GM12874 (cell line): Measurements from ENCODE around the gene IL10RB.

ENCODE experiments used
- CTCF ChIP-seq: IDR thresholded peaks from 2 replicates; pipeline ENCODE4 v1.5.1; 2011; ENCODE audit warnings: low read depth, mild to moderate bottlenecking, control low read depth, low read length, moderate library complexity; ENCODE audit not compliant: insufficient read depth

Gene IL10RB

GRCh38 chr21:33273044-33273443, 6.9 kb downstream of the IL10RB start:
- no peak for TF ChIP-seq CTCF

DNA sequence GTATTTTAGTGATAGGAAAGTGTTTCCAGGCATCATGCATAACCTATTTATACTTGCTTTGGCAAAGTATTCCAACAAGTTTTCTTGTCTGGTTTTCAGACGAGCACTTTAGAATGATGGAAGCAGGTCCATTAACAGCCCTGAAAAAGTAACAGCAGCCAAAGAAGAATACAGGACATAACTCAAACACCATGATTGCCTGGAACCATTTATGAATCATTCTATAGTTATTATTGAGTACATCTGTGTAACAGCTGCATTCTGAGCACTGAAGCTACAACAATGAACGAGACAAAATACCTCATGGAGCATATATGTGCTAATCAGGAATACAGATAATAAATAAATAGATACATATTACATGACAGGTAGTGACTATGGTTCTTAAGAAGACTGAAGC, 12.6 kb downstream of the IL10RB start:
- TF ChIP-seq CTCF: no peak

DNA sequence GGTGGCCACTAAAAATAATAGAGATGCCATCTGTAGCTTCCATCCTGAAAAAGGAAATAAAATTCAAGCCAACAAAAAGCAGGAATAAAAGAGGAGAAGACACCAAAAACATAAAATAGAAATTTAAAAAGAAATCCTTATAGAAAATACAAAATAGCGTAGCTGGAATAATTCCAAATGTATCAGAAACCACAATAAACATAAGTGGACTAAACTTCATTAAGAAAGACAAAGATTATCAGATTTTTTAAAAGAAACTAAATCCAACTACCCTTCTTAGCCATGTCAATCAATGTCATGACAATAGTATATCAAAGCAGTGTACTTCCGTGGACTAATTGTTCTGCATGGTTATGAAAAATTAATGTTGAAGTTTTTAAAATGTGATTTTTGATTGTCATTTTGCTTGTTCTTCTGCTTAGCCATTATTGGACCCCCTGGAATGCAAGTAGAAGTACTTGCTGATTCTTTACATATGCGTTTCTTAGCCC, 13.2 kb downstream of the IL10RB start:
- no peak for TF ChIP-seq CTCF

- TF ChIP-seq CTCF: no peak
Measured at GRCh38 chr21:33281096-33281652, 15.0 kb downstream of the IL10RB start.

DNA sequence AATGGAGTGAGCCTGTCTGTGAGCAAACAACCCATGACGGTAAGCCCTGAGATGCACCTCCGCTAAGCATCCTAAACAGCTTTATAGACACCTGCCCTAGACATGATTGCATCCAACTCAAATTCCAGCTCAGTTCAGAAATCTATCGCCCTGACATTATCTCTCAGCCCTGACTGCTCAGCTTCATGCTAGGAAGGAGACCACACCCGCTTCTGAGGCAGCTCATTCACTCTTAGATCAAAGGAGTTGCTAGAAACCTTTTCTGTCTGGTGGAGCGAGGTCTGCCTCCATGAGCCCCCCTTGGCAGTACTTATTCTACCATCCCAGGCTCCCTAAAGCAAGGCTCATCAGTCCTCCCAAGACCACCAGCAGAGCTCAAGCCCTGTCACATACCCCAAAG, 17.0 kb downstream of the IL10RB start:
- no peak for TF ChIP-seq CTCF

DNA sequence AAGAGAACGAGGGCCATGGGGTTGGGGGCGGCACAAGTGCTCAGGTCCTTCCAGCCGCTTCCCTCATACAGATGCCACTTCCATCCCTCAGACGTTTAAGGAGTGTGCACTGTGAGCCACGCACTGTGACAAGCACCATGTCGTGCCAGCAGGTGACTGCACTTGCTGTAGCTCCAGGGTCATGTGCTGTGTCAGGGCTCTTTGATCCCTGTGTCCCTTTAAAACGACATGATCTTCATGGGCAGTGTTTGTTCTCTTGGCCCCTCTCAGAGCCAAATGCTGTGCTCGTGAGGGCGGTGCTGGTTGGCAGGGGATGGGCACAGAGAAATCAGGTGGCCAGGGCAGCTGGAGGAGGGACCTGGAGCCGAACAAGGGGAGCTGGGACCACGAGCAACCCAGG, 19.9 kb downstream of the IL10RB start:
- no peak for TF ChIP-seq CTCF

DNA sequence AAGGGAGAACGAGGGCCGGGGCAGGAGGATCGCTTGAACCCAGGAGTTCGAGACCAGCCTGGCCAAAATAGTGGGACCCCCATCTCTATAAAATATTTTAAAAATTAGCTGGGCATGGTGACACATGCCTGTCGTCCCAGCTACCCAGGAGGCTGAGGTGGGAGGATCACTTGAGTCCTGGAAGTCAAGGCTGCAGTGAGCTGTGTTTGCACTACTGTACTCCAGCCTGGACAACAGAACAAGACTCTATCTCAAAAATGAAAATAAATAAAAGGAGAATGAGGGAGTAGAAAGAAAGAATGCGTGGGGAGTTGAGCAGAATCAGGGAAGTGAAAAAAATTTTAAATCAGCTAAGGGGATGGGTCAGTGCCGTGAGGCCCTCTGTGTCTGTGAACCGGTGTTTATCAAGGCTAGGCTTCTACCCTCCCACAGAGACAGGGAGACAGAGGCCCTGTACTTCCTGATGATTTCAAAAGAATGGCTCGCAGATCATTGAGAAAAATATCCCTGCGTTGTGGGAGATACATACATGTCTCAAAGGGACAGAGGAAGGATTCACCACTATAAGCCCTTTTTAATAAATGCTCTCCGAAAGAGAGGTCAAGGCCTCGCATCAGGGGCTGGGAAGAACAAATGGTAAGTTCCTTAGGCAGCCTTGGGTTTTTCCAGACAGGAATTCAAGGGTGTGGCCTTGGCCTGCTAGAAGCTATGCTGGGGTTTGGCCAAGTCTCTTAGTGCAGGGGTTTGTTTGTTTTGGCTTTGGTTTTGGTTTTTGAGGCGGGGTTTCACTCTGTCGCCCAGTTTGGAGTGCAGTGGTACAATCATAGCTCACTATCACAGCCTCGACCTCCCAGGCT, 20.7 kb downstream of the IL10RB start:
- no peak for TF ChIP-seq CTCF
